ENCODE data around the gene SUN5.
"Not testable (repeated sequence)": the region's sequence is repeated elsewhere in the genome, so short reads cannot be mapped to it uniquely, and the experiment has no call there.

DNA sequence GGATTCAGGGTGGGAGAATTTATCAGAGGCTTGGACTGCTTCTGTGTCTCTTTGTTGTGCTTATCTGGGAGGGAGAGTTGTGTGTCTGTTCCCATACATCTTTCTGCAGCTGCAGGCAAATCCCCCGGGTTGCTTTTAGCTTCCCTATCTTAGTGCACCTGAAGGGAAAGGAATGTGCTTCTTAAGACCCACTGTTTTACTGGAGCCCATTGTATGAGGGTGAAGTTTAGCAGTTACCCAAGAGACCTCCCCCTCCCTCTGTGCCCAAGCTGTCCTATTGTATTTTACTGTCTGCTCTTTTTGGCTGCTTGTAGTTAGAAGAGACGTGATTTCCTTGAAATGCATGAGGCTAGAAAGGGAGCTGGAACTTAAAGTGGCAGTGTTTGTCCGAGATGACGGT is 53.7 kb downstream of the SUN5 start:
- TF ChIP-seq, protein P1, sequence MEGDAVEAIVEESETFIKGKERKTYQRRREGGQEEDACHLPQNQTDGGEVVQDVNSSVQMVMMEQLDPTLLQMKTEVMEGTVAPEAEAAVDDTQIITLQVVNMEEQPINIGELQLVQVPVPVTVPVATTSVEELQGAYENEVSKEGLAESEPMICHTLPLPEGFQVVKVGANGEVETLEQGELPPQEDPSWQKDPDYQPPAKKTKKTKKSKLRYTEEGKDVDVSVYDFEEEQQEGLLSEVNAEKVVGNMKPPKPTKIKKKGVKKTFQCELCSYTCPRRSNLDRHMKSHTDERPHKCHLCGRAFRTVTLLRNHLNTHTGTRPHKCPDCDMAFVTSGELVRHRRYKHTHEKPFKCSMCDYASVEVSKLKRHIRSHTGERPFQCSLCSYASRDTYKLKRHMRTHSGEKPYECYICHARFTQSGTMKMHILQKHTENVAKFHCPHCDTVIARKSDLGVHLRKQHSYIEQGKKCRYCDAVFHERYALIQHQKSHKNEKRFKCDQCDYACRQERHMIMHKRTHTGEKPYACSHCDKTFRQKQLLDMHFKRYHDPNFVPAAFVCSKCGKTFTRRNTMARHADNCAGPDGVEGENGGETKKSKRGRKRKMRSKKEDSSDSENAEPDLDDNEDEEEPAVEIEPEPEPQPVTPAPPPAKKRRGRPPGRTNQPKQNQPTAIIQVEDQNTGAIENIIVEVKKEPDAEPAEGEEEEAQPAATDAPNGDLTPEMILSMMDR (IDR thresholded peaks at IDR 0.05): not testable (repeated sequence)
- TF ChIP-seq EP300, POLR2A (IDR thresholded peaks at IDR 0.05): not testable (repeated sequence)

All from ovary (tissue), 3 donors.